Effector memory CD4-positive, alpha-beta T cell (primary cell): ENCODE measurements around the gene GC.
"Not testable (repeated sequence)": the region's sequence is repeated elsewhere in the genome, so short reads cannot be mapped to it uniquely, and the experiment has no call there.

Experiments
- DNase-seq, 3 donors: peaks; one replicate each; pipeline ENCODE4 v3.0.0-alpha.2; 2020
- H3K27ac ChIP-seq: 2 replicates; pipeline ENCODE4 v1.7.0; 2013; ENCODE audit warnings: mild to moderate bottlenecking, low read length, moderate library complexity; ENCODE audit not compliant: insufficient read depth, poor library complexity, severe bottlenecking
- H3K27me3 ChIP-seq: replicated peaks from 2 replicates; pipeline ENCODE4 v1.7.0; 2013; ENCODE audit warnings: mild to moderate bottlenecking, low read length; ENCODE audit not compliant: insufficient read depth, control insufficient read depth, poor library complexity, severe bottlenecking
- H3K36me3 ChIP-seq: 2 replicates; pipeline ENCODE4 v1.7.0; 2013; ENCODE audit warnings: mild to moderate bottlenecking, low read length, moderate library complexity; ENCODE audit not compliant: control insufficient read depth, insufficient read depth
- H3K4me1 ChIP-seq: 2 replicates; pipeline ENCODE4 v1.7.0; 2013; ENCODE audit warnings: low read length, mild to moderate bottlenecking; ENCODE audit not compliant: control insufficient read depth, insufficient read depth, poor library complexity, severe bottlenecking
- H3K4me3 ChIP-seq: 2 replicates; pipeline ENCODE4 v1.7.0; 2013; ENCODE audit warnings: low read length, low read depth, mild to moderate bottlenecking; ENCODE audit not compliant: insufficient read depth, poor library complexity, severe bottlenecking
- H3K9me3 ChIP-seq: 2 replicates; pipeline ENCODE4 v1.7.0; 2013; ENCODE audit warnings: mild to moderate bottlenecking, low read length, moderate library complexity; ENCODE audit not compliant: control insufficient read depth

The GC gene

GRCh38 chr4:71805230-71805629, 21.4 kb upstream of the GC start:
- DNase-seq, H3K4me1 ChIP-seq: not testable (repeated sequence)

GRCh38 chr4:71804017-71804697, 20.3 kb upstream of the GC start:
- H3K4me3 ChIP-seq, H3K36me3 ChIP-seq, H3K4me1 ChIP-seq, DNase-seq, H3K27ac ChIP-seq, H3K27me3 ChIP-seq, H3K9me3 ChIP-seq: not testable (repeated sequence)

More at GRCh38 chr4:71805230-71805629, 21.4 kb upstream of the GC start:
- H3K27ac ChIP-seq, H3K4me3 ChIP-seq, H3K36me3 ChIP-seq, H3K27me3 ChIP-seq, H3K9me3 ChIP-seq: not testable (repeated sequence)

- DNase-seq, result no peak
- Histone ChIP-seq H3K27me3 (no peaks in the 10 kb centered on the region), H3K4me1 (no peaks in the 10 kb centered on the region), H3K9me3 (no peaks in the 10 kb centered on the region), H3K36me3 (no peaks in the 10 kb centered on the region), H3K4me3 (no peak overlapping the region), H3K27ac (no peak overlapping the region)
These were observed 2.1 kb upstream of the GC start for GRCh38 chr4:71785959-71786358.

- H3K4me1 ChIP-seq, result no peaks in the 10 kb centered on the region
- no peaks in the 10 kb centered on the region for H3K27me3 ChIP-seq
- H3K27ac ChIP-seq, result no peak overlapping the region
- DNase-seq, result no peak
- no peaks in the 10 kb centered on the region for H3K36me3 ChIP-seq
- no peaks in the 10 kb centered on the region for H3K9me3 ChIP-seq
- no peak overlapping the region for H3K4me3 ChIP-seq
These were observed 804 bp upstream of the GC start for GRCh38 chr4:71784569-71785197.

GRCh38 chr4:71777891-71778290, 6.0 kb downstream of the GC start:
- no peak for DNase-seq
- Histone ChIP-seq H3K4me3 (no peak overlapping the region), H3K36me3 (no peaks in the 10 kb centered on the region), H3K4me1 (no peaks in the 10 kb centered on the region), H3K9me3 (no peaks in the 10 kb centered on the region), H3K27ac (no peak overlapping the region), H3K27me3 (no peaks in the 10 kb centered on the region)

GRCh38 chr4:71775449-71775848, 8.4 kb downstream of the GC start:
- Histone ChIP-seq H3K9me3 (no peaks in the 10 kb centered on the region), H3K27me3 (no peaks in the 10 kb centered on the region), H3K4me1 (no peaks in the 10 kb centered on the region), H3K4me3 (no peak overlapping the region), H3K27ac (no peak overlapping the region), H3K36me3 (no peaks in the 10 kb centered on the region)
- DNase-seq, result no peak

- H3K4me1 ChIP-seq, result no peaks in the 10 kb centered on the region
- no peaks in the 10 kb centered on the region for H3K9me3 ChIP-seq
- H3K36me3 ChIP-seq, result no peaks in the 10 kb centered on the region
- DNase-seq, result no peak
- no peaks in the 10 kb centered on the region for H3K27me3 ChIP-seq
- H3K4me3 ChIP-seq, result no peak overlapping the region
- H3K27ac ChIP-seq, result no peak overlapping the region
These were observed 9.7 kb downstream of the GC start for GRCh38 chr4:71774136-71774535.

GRCh38 chr4:71773004-71773403, 10.9 kb downstream of the GC start:
- H3K4me3 ChIP-seq, result no peak overlapping the region
- no peaks in the 10 kb centered on the region for H3K36me3 ChIP-seq
- H3K27me3 ChIP-seq, result no peaks in the 10 kb centered on the region
- no peaks in the 10 kb centered on the region for H3K4me1 ChIP-seq
- no peaks in the 10 kb centered on the region for H3K9me3 ChIP-seq
- DNase-seq, result no peak
- H3K27ac ChIP-seq, result no peak overlapping the region

- H3K36me3 ChIP-seq, result no peaks in the 10 kb centered on the region
- H3K4me3 ChIP-seq, result no peak overlapping the region
- DNase-seq, result no peak
- no peaks in the 10 kb centered on the region for H3K9me3 ChIP-seq
- H3K4me1 ChIP-seq, result no peaks in the 10 kb centered on the region
- no peak overlapping the region for H3K27ac ChIP-seq
- no peaks in the 10 kb centered on the region for H3K27me3 ChIP-seq
These were observed 11.3 kb downstream of the GC start for GRCh38 chr4:71772592-71772991.

- no peak overlapping the region for H3K4me3 ChIP-seq
- H3K27ac ChIP-seq, result no peak overlapping the region
- H3K36me3 ChIP-seq, result no peaks in the 10 kb centered on the region
- no peaks in the 10 kb centered on the region for H3K9me3 ChIP-seq
- no peak for DNase-seq
- no peaks in the 10 kb centered on the region for H3K4me1 ChIP-seq
- no peaks in the 10 kb centered on the region for H3K27me3 ChIP-seq
These were observed 12.3 kb downstream of the GC start for GRCh38 chr4:71771613-71772012.
